Lower leg skin (tissue), 4 donors: Measurements from ENCODE around the gene C16orf90. TPM values are rescaled to one million over a fixed set of nuclear protein-coding genes. Genes with fewer than 3 reads are reported as not detected.

Source experiments
- DNase-seq, 2 donors: peaks; one replicate each; pipeline ENCODE4 v3.0.0-alpha.2; 2019; ENCODE audit warnings: low spot score in 2 of 2
- H3K4me3 ChIP-seq: fragments of 200-600 bp; sonication (generic); 2 replicates; pipeline ENCODE4 v1.5.1; 2017; ENCODE audit warnings: mild to moderate bottlenecking, low read depth; ENCODE audit not compliant: poor library complexity, severe bottlenecking
- POLR2A ChIP-seq, 2 donors: fragments of 450-650 bp; IDR thresholded peaks; one replicate each; pipeline ENCODE4 v1.6.1; 2016 to 2017; ENCODE audit warnings: antibody characterized with exemption in 2 of 2, mild to moderate bottlenecking in 1 of 2, moderate library complexity in 1 of 2
- WGBS, 2 donors: methylation state at CpG; one replicate each; pipeline ENCODE4 v1.1.5; 2018; 5-methylcytosine and 5-hydroxymethylcytosine counted together
- intact Hi-C: fragments of 100-400 bp; cut with DNase I; formaldehyde crosslinking; loops from one replicate; pipeline ENCODE4 v1.15.0; 2023; ENCODE audit warnings: low total_unique reads
- total RNA-seq, 4 donors: library from RNA; depleted of rRNA; stranded (reverse); fragments of >200 nt; gene quantifications; one replicate each; pipeline ENCODE4 v1.1.0, GENCODE V29; 2016
- TF ChIP-seq, protein P1 (sequence below), 3 donors: fragments of 450-650 bp; IDR thresholded peaks; one replicate each; pipeline ENCODE4 v1.5.1; 2016; ENCODE audit warnings: antibody characterized with exemption in 3 of 3, mild to moderate bottlenecking in 3 of 3, moderate library complexity in 2 of 3

The C16orf90 gene
- total RNA-seq, 4 donors from 2014 or later: not detected

DNA sequence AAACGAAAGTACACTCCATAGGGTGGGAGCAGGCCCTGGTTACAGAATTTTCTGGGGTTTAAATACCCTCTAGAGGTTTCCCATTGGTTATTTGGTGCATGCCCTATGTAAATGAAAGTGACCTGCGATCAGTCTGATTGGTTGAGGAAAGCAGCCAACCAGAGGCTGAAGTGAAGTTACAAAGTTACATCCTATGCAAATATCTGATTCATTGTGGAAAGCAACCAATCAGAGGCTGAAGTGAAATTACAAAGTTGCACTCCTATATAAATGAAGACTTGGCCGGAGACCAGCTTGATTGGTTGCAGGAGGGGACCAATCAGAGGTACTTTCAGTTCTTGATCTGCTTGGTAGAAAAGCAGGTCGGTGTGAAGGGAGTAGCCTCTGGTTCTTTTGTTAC lies 27.4 kb downstream of the C16orf90 start:
- intact Hi-C loops: no loop called here
- TF ChIP-seq, protein P1, sequence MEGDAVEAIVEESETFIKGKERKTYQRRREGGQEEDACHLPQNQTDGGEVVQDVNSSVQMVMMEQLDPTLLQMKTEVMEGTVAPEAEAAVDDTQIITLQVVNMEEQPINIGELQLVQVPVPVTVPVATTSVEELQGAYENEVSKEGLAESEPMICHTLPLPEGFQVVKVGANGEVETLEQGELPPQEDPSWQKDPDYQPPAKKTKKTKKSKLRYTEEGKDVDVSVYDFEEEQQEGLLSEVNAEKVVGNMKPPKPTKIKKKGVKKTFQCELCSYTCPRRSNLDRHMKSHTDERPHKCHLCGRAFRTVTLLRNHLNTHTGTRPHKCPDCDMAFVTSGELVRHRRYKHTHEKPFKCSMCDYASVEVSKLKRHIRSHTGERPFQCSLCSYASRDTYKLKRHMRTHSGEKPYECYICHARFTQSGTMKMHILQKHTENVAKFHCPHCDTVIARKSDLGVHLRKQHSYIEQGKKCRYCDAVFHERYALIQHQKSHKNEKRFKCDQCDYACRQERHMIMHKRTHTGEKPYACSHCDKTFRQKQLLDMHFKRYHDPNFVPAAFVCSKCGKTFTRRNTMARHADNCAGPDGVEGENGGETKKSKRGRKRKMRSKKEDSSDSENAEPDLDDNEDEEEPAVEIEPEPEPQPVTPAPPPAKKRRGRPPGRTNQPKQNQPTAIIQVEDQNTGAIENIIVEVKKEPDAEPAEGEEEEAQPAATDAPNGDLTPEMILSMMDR (IDR thresholded peaks at IDR 0.05): no peak
- no peak for TF ChIP-seq POLR2A (IDR thresholded peaks at IDR 0.05)
- DNase-seq: no peak
- WGBS, 2 donors: 76 to 77% methylated on average over 4 of the region's 4 CpGs
- no peak overlapping the region for H3K4me3 ChIP-seq

DNA sequence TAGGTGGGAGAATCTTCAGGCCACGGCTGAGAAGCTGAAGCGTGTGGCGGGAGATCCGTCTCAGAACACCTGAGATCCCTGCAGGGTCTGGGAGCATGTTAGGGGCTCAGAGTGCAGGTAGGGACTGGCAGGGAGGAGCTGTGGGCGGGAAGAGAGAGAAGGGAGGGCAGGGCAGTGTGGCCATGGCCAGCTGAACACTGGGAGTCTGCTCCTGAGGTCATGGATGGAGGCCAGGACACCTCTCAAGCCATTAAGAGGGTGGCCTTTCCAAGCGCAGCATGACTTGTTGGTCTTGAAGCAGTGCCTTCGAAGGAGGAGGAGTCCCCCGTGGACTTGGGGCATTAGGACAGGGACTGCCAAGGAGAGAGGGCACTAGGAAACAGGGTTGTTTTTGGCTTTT lies 28.1 kb downstream of the C16orf90 start:
- 96 to 98% methylated on average over 6 to 8 of the region's 8 CpGs for WGBS, 2 donors
- TF ChIP-seq POLR2A (IDR thresholded peaks at IDR 0.05): no peak
- TF ChIP-seq, protein P1 (IDR thresholded peaks at IDR 0.05): no peak
- no peak for DNase-seq
- no peak overlapping the region for H3K4me3 ChIP-seq
- intact Hi-C loops: no loop called here

DNA sequence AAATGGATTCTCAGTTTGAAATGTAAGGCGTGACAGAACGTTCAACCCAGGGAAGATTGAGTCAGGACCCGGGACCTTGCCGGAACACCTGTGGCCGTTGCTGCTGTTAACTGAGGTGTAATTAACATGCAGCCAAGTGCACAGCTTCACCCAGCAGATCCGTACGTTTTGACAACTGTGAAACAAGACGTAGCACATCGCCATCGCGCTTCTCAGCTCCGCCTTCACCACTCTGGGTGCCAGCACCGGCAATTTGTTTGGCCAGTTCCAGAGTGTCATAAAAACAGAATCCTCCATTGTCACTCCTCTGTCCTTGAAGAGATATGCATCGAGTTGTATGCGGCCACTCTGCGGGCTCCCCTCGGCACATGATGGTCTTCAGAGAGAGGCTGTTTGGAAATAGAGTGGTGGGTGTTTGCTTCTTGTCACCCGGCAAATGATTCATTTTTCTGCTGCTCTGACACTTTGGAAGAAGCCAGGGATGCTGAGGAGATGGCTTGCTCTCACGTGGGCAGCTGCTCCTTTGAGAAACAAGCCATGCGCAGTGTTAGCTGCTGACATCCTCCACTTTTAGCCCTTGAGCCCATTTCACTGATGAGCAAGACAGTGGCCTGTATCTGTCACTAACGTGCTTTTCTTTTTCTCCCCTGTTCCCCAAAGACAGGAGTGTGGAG lies 29.2 kb downstream of the C16orf90 start:
- no peak overlapping the region for H3K4me3 ChIP-seq
- no peak for DNase-seq
- intact Hi-C loops: no loop called here
- WGBS, 2 donors: 83 to 86% methylated on average over 21 of the region's 21 CpGs
- TF ChIP-seq, protein P1 (IDR thresholded peaks at IDR 0.05): no peak
- no peak for TF ChIP-seq POLR2A (IDR thresholded peaks at IDR 0.05)

DNA sequence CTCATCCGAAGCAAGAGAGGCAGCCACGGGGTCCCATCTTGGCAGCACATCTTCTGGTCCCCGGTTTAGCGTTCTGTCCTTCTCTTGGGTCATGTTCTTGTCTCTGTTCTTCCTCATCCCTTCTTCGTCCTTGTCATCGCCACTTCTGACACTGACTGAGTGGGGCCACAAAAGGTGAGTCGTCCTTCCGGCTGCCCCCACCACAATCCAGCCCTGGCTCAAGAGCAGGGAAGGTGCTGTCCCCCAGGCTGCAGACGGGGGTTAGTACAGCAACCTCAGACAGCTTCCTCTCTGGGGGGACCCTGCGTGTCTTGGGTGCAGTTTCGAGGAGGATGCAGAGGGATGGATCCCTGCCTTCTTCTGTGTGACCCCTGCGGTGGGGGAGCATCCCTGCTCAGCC lies 30.0 kb downstream of the C16orf90 start:
- TF ChIP-seq, protein P1 (IDR thresholded peaks at IDR 0.05): no peak
- no peak for TF ChIP-seq POLR2A (IDR thresholded peaks at IDR 0.05)
- intact Hi-C loops: no loop called here
- no peak overlapping the region for H3K4me3 ChIP-seq
- no peak for DNase-seq
- 94% methylated on average over 12 of the region's 12 CpGs for WGBS, 2 donors

DNA sequence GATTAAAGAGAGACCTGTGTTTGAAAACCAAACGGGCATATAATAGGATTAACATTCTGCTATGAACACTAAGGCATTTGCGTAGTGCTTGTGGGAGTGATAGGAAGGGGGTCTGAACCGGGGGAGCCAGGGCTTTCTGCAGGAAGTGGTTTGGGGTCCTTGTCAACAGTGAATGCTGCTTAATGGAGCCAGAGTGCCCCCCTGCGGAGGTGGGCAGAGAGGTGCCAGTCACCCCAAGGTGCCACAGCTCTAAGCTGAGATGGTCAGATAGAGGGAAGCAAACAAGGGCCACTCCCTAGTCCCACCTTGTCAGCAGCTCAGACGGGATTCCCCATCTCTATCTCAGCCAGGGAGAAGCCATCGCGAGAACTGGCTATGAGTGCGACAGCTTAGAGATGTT lies 34.1 kb downstream of the C16orf90 start:
- WGBS, 2 donors: 75 to 76% methylated on average over 8 of the region's 8 CpGs
- intact Hi-C loops: no loop called here
- H3K4me3 ChIP-seq: no peak overlapping the region
- no peak for DNase-seq
- TF ChIP-seq, protein P1 (IDR thresholded peaks at IDR 0.05): no peak
- TF ChIP-seq POLR2A (IDR thresholded peaks at IDR 0.05): no peak

DNA sequence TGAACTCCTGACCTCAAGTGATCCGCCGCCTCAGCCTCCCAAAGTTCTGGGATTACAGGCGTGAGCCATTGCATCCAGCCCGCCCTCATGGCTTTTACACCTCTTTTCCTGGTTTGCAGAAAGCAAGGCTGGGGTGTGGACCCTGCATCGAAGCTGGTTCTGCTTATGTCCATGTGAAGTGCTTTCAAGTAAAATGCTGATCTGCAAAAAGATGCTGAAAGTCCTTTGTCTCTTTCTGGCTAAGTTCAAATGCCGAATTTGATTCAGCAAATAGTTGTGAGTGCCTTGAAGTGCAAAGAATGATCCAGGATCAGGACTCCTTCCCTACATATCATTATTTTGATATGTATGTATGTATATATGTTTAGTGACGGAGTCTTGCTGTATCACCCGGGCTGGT lies 34.7 kb downstream of the C16orf90 start:
- intact Hi-C loops: no loop called here
- no peak overlapping the region for H3K4me3 ChIP-seq
- no peak for DNase-seq
- TF ChIP-seq, protein P1 (IDR thresholded peaks at IDR 0.05): no peak
- TF ChIP-seq POLR2A (IDR thresholded peaks at IDR 0.05): no peak
- 82 to 84% methylated on average over 8 of the region's 8 CpGs for WGBS, 2 donors
